Uterus (tissue), 4 donors: ENCODE data around the gene STKLD1. TPM values are rescaled to one million over a fixed set of nuclear protein-coding genes. Genes with fewer than 3 reads are reported as not detected.
"Not testable (repeated sequence)": the region's sequence is repeated elsewhere in the genome, so short reads cannot be mapped to it uniquely, and the experiment has no call there.

ENCODE experiments used
- DNase-seq, 2 donors: peaks; one replicate each; pipeline ENCODE4 v3.0.0-alpha.2; 2019 to 2020
- H3K27ac ChIP-seq, 2 donors: fragments of 200-600 bp; sonication (generic); 1 replicate in 1 of 2; 2 replicates in 1 of 2; pipeline ENCODE4 v1.5.1; 2016 to 2018
- H3K27me3 ChIP-seq, 2 donors: fragments of 200-600 bp; sonication (generic); one replicate each; pipeline ENCODE4 v1.5.1; 2018 to 2019; ENCODE audit warnings: control low read depth in 1 of 2
- H3K36me3 ChIP-seq, 2 donors: fragments of 200-600 bp; sonication (generic); one replicate each; pipeline ENCODE4 v1.5.1; 2019; ENCODE audit warnings: control low read depth in 1 of 2
- H3K4me1 ChIP-seq, 2 donors: fragments of 200-600 bp; sonication (generic); one replicate each; pipeline ENCODE4 v1.5.1; 2018 to 2019; ENCODE audit warnings: control low read depth in 1 of 2
- H3K4me3 ChIP-seq, 2 donors: fragments of 200-600 bp; sonication (generic); 1 replicate in 1 of 2; 2 replicates in 1 of 2; pipeline ENCODE4 v1.5.1; 2018 to 2019; ENCODE audit warnings: mild to moderate bottlenecking in 1 of 2
- H3K9me3 ChIP-seq, 2 donors: fragments of 200-600 bp; sonication (generic); one replicate each; pipeline ENCODE4 v1.5.1; 2019; ENCODE audit warnings: control low read depth in 1 of 2
- POLR2A ChIP-seq, 2 donors: fragments of 450-650 bp; IDR thresholded peaks; one replicate each; pipeline ENCODE4 v1.6.1; 2016; ENCODE audit warnings: antibody characterized with exemption in 2 of 2, mild to moderate bottlenecking in 1 of 2, moderate library complexity in 1 of 2
- intact Hi-C: fragments of 100-400 bp; cut with DNase I; formaldehyde crosslinking; loops from one replicate; pipeline ENCODE4 v1.15.1; 2023; ENCODE audit warnings: low total_unique reads
- total RNA-seq, 4 donors: library from RNA; depleted of rRNA in 3 of 4; stranded (reverse); fragments of >200 nt in 3 of 4; gene quantifications; one replicate each; pipeline versions ENCODE4 v1.1.0 to v1.2.4, GENCODE V29; 2014 to 2023
- TF ChIP-seq, protein P1 (sequence below), 4 experiments: fragments of 200-600 bp in 2 of 4; fragments of 450-650 bp in 2 of 4; sonication (generic) in 2 of 4; IDR thresholded peaks; one replicate each; pipeline ENCODE4 v1.5.1; 2016 to 2019; ENCODE audit warnings: antibody characterized with exemption in 4 of 4, mild to moderate bottlenecking in 2 of 4, moderate library complexity in 1 of 4
- donor health status: DM: yes; HTN: yes; CAD: no.

STKLD1 gene
- total RNA-seq, 4 donors from 2014 or later: 0.88 to 1.7 (median 1.5) TPM; not detected in 1

- no peak overlapping the region for H3K4me3 ChIP-seq
- H3K4me1 ChIP-seq: no peaks in the 10 kb centered on the region
- no peak for TF ChIP-seq POLR2A (IDR thresholded peaks at IDR 0.05)
- TF ChIP-seq, protein P1, sequence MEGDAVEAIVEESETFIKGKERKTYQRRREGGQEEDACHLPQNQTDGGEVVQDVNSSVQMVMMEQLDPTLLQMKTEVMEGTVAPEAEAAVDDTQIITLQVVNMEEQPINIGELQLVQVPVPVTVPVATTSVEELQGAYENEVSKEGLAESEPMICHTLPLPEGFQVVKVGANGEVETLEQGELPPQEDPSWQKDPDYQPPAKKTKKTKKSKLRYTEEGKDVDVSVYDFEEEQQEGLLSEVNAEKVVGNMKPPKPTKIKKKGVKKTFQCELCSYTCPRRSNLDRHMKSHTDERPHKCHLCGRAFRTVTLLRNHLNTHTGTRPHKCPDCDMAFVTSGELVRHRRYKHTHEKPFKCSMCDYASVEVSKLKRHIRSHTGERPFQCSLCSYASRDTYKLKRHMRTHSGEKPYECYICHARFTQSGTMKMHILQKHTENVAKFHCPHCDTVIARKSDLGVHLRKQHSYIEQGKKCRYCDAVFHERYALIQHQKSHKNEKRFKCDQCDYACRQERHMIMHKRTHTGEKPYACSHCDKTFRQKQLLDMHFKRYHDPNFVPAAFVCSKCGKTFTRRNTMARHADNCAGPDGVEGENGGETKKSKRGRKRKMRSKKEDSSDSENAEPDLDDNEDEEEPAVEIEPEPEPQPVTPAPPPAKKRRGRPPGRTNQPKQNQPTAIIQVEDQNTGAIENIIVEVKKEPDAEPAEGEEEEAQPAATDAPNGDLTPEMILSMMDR (IDR thresholded peaks at IDR 0.05): no peak
- H3K27ac ChIP-seq: no peak overlapping the region
- H3K9me3 ChIP-seq: no peaks in the 10 kb centered on the region
- no peak for DNase-seq
- H3K36me3 ChIP-seq: no peaks in the 10 kb centered on the region
- H3K27me3 ChIP-seq: no peaks in the 10 kb centered on the region
- intact Hi-C loops: no loop called here
Measured at GRCh38 chr9:133390713-133391112, 14.5 kb downstream of the STKLD1 start.

- H3K27me3 ChIP-seq, intact Hi-C loops, H3K36me3 ChIP-seq, H3K4me3 ChIP-seq, DNase-seq, H3K4me1 ChIP-seq, H3K27ac ChIP-seq, H3K9me3 ChIP-seq: not testable (repeated sequence)
Measured at GRCh38 chr9:133391449-133391848, 15.3 kb downstream of the STKLD1 start.

- H3K9me3 ChIP-seq, DNase-seq, H3K4me1 ChIP-seq, H3K36me3 ChIP-seq, intact Hi-C loops, H3K4me3 ChIP-seq, H3K27me3 ChIP-seq, H3K27ac ChIP-seq: not testable (repeated sequence)
Measured at GRCh38 chr9:133392308-133392707, 16.1 kb downstream of the STKLD1 start.

DNA sequence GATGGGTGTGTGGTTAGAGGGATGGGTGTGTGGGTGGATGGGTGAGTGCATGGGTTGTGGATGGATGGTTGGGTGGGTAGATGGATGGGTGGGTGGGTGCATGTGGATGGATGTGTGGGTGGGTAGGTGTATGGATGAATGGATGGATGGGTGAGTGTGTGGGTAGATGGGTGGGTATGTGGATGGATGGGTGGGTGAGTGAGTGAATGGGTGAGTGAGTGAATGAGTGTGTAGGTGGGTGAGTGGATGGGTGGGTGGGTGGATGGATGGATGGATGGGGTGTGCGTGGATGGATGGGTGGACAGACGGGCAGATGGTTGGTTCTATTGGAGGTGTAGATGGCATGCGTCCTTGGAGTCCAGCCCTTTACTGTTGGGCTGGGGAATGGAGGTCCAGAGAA is 17.2 kb downstream of the STKLD1 start:
- intact Hi-C loops: no loop called here
- TF ChIP-seq POLR2A (IDR thresholded peaks at IDR 0.05): no peak
- TF ChIP-seq, protein P1 (IDR thresholded peaks at IDR 0.05): no peak
- no peak for DNase-seq
- Histone ChIP-seq H3K4me1 (no peaks in the 10 kb centered on the region), H3K4me3 (no peak overlapping the region), H3K36me3 (no peaks in the 10 kb centered on the region), H3K27ac (no peak overlapping the region), H3K27me3 (no peaks in the 10 kb centered on the region), H3K9me3 (no peaks in the 10 kb centered on the region)

DNA sequence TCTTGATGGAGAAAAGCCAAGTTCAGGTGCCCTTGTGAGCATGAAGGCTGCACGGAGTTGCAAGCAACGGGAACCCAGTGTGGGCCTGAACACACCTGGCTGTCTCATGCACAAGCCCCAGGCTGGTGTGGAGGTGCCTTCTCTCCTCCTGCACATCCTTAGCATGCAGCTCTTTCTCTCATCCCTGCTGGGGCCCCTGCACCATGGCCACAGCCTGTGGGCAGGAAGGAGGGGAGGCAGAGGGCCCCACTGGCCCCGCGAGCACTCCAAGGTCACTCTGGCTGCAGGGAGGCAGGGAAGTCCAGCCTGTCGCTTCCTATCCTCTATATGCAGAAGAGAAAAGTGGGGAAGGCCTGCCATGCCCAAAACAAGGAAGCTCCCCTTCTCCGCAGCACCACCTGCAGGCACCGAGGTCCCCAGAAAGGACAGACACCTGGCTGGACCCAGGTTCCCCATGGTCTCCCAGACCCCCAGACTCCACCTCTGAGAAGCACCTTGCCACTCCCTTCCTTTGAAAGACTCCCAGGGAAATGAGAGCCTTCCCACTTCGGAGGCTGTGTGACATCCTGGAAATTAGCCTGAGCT is 18.6 kb downstream of the STKLD1 start:
- no peak for TF ChIP-seq POLR2A (IDR thresholded peaks at IDR 0.05)
- TF ChIP-seq, protein P1 (IDR thresholded peaks at IDR 0.05): no peak
- no peaks in the 10 kb centered on the region for H3K36me3 ChIP-seq
- intact Hi-C loops: no loop called here
- no peaks in the 10 kb centered on the region for H3K9me3 ChIP-seq
- H3K4me3 ChIP-seq: no peak overlapping the region
- no peak for DNase-seq
- no peaks in the 10 kb centered on the region for H3K4me1 ChIP-seq
- H3K27ac ChIP-seq: no peak overlapping the region
- no peaks in the 10 kb centered on the region for H3K27me3 ChIP-seq

DNA sequence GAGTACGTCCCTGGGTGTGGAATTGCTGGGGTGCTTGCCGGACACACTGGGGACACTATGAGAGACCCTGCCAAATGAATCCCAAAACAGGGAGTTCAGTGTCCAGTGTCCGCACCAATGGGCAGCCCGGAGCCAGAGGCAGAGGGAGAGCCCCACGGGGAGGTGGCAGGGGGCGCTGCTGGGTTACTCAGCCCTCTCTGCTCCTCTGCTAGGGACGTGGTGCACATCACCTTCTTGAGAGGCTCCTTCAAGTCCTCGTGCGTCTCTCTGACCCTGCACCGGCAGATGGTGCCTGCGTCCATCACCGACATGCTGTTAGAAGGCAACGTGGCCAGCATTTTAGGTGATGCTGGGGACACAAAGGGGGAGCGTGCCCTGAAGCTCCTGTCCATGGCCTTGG is 20.8 kb downstream of the STKLD1 start:
- Histone ChIP-seq H3K27ac (no peak overlapping the region), H3K4me1 (no peaks in the 10 kb centered on the region), H3K27me3 (no peaks in the 10 kb centered on the region), H3K9me3 (no peaks in the 10 kb centered on the region), H3K36me3 (no peaks in the 10 kb centered on the region), H3K4me3 (no peak overlapping the region)
- intact Hi-C loops: no loop called here
- TF ChIP-seq, protein P1 (IDR thresholded peaks at IDR 0.05): no peak
- no peak for TF ChIP-seq POLR2A (IDR thresholded peaks at IDR 0.05)
- DNase-seq: no peak
